HEK293T (cell line): ENCODE results near the gene VSX2.

Experiments
- FOXA1 ChIP-seq: fragments of 450-650 bp; IDR thresholded peaks from 2 replicates; pipeline ENCODE4 v1.6.1; 2016; ENCODE audit warnings: mild to moderate bottlenecking
- FOXK2 ChIP-seq: fragments of 450-650 bp; IDR thresholded peaks from 2 replicates; pipeline ENCODE4 v1.6.1; 2016; ENCODE audit warnings: mild to moderate bottlenecking
- SP1 ChIP-seq: fragments of 450-650 bp; IDR thresholded peaks from 2 replicates; pipeline ENCODE4 v1.6.1; 2017
- SUZ12 ChIP-seq: fragments of 450-650 bp; IDR thresholded peaks from 2 replicates; pipeline ENCODE4 v1.6.1; 2016; ENCODE audit warnings: mild to moderate bottlenecking
- TARDBP ChIP-seq: fragments of 450-650 bp; IDR thresholded peaks from 2 replicates; pipeline ENCODE4 v1.6.1; 2016

GRCh38 chr14:74211945-74212580 lies 27.2 kb upstream of the VSX2 start:
- TF ChIP-seq TARDBP: no peak
- no peak for TF ChIP-seq FOXA1
- no peak for TF ChIP-seq FOXK2
- TF ChIP-seq SP1: no peak
- TF ChIP-seq SUZ12: no peak
